ENCODE measurements around the gene PRR15L. TPM values are rescaled to one million over a fixed set of nuclear protein-coding genes. Genes with fewer than 3 reads are reported as not detected.

Gene PRR15L
- total RNA-seq, 1 donor from 2014 or later: 47.4 TPM

GRCh38 chr17:47917581-47917980 lies 40.1 kb downstream of the PRR15L start:
- Histone ChIP-seq H3K27ac (no peak overlapping the region), H3K4me3 (no peak overlapping the region), H3K4me1 (no peaks in the 10 kb centered on the region), H3K27me3 (no peaks in the 10 kb centered on the region), H3K36me3 (peaks cover 28% of the 10 kb centered on the region), H3K9me3 (no peaks in the 10 kb centered on the region)
- ATAC-seq (no peak), DNase-seq (no peak)
- TF ChIP-seq, protein P1, sequence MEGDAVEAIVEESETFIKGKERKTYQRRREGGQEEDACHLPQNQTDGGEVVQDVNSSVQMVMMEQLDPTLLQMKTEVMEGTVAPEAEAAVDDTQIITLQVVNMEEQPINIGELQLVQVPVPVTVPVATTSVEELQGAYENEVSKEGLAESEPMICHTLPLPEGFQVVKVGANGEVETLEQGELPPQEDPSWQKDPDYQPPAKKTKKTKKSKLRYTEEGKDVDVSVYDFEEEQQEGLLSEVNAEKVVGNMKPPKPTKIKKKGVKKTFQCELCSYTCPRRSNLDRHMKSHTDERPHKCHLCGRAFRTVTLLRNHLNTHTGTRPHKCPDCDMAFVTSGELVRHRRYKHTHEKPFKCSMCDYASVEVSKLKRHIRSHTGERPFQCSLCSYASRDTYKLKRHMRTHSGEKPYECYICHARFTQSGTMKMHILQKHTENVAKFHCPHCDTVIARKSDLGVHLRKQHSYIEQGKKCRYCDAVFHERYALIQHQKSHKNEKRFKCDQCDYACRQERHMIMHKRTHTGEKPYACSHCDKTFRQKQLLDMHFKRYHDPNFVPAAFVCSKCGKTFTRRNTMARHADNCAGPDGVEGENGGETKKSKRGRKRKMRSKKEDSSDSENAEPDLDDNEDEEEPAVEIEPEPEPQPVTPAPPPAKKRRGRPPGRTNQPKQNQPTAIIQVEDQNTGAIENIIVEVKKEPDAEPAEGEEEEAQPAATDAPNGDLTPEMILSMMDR (IDR thresholded peaks at IDR 0.05): no peak
- intact Hi-C loops (cut with DNase I): no loop called here

- TF ChIP-seq, protein P1 (IDR thresholded peaks at IDR 0.05): no peak
- Histone ChIP-seq H3K27ac (no peak overlapping the region), H3K4me1 (no peaks in the 10 kb centered on the region), H3K4me3 (no peak overlapping the region), H3K27me3 (no peaks in the 10 kb centered on the region), H3K36me3 (peaks cover 24% of the 10 kb centered on the region), H3K9me3 (no peaks in the 10 kb centered on the region)
- ATAC-seq (peak; percentile 24), DNase-seq (no peak)
- intact Hi-C loops (cut with DNase I): no loop called here
Observed at GRCh38 chr17:47916489-47917208, 41.0 kb downstream of the PRR15L start.

DNA sequence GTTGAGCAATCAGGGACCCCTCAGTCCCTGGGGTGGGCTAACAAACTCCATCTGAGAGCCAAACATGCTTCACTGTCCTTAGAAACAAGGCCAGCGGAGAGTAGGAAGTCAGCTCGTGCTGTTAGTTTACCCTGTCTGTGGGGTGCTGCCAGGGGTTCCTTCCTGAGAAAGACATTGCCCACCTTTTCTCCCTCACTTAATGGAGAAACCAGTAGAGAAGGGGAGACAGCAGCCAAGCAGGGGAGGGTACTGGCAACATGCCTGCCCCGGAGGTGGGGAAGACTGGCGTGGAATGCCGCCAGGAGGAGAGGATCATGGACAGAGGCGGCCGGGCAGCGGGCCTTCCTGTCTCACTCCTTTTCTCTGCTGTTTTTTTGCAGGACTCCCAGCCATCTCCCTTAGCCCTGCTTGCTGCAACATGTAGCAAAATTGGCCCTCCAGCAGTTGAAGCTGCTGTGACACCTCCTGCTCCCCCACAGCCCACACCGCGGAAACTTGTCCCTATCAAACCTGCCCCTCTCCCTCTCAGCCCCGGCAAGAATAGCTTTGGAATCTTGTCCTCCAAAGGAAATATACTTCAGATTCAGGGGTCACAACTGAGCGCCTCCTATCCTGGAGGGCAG lies 41.8 kb downstream of the PRR15L start:
- H3K4me1 ChIP-seq: no peaks in the 10 kb centered on the region
- DNase-seq (no peak), ATAC-seq (peak; percentile 16)
- H3K27ac ChIP-seq: no peak overlapping the region
- intact Hi-C loops (cut with DNase I): no loop called here
- H3K27me3 ChIP-seq: no peaks in the 10 kb centered on the region
- TF ChIP-seq, protein P1 (IDR thresholded peaks at IDR 0.05): no peak
- H3K4me3 ChIP-seq: no peak overlapping the region
- no peaks in the 10 kb centered on the region for H3K9me3 ChIP-seq
- peaks cover 19% of the 10 kb centered on the region for H3K36me3 ChIP-seq

- no peaks in the 10 kb centered on the region for H3K27me3 ChIP-seq
- H3K9me3 ChIP-seq: no peaks in the 10 kb centered on the region
- H3K4me3 ChIP-seq: no peak overlapping the region
- TF ChIP-seq, protein P1 (IDR thresholded peaks at IDR 0.05): no peak
- intact Hi-C loops (cut with DNase I): no loop called here
- no peak for ATAC-seq
- DNase-seq: no peak
- no peaks in the 10 kb centered on the region for H3K4me1 ChIP-seq
- H3K27ac ChIP-seq: no peak overlapping the region
- H3K36me3 ChIP-seq: peaks cover 19% of the 10 kb centered on the region
Observed at GRCh38 chr17:47914306-47914948, 43.3 kb downstream of the PRR15L start.

DNA sequence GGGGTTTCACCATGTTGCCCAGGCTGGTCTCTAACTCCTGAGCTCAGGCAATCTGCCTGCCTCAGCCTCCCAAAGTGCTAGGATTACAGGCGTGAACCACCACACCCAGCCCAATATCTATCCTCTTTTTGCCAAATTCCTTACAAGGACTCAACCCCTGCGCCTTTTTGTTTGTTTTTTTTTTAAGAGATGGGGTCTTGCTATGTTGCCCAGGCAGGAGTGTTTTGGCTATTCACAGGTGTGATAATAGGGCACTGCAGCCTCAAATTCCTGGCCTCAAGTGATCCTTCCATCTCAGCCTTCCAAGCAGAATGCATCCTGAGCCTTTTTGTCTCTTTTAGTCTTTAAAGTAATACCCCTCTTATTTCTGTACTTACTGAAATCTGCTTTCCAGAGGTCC lies 44.6 kb downstream of the PRR15L start:
- no peak for ATAC-seq
- no peak for DNase-seq
- no peaks in the 10 kb centered on the region for H3K27me3 ChIP-seq
- H3K4me1 ChIP-seq: peaks cover 10% of the 10 kb centered on the region
- H3K9me3 ChIP-seq: no peaks in the 10 kb centered on the region
- no peak overlapping the region for H3K4me3 ChIP-seq
- H3K36me3 ChIP-seq: peaks cover 19% of the 10 kb centered on the region
- H3K27ac ChIP-seq: no peak overlapping the region
- intact Hi-C loops (cut with DNase I): no loop called here
- TF ChIP-seq, protein P1 (IDR thresholded peaks at IDR 0.05): no peak
